K562 (cell line): ENCODE data around the gene ARHGEF10L. TPM values are rescaled to one million over a fixed set of nuclear protein-coding genes. Genes with fewer than 3 reads are reported as not detected.
"Not testable (repeated sequence)": the region's sequence is repeated elsewhere in the genome, so short reads cannot be mapped to it uniquely, and the experiment has no call there.

Experiments used
- ATAC-seq: fragments of 200-7000 bp; cut with Tn5 transposase; 3 replicates; pipeline ENCODE4 v1.9.1; 2020; ENCODE audit warnings: moderate library complexity
- BruUV-seq: library from RNA; stranded (reverse); fragments of 400-500 nt; replicated peaks from 2 replicates; lab custom pipeline; 2021; lab: Mats Ljungman, UMichigan
- CTCF ChIA-PET: fragments of 300-600 bp; formaldehyde crosslinking; extraction: SDS; loops from one replicate; lab custom pipeline; 2021; ENCODE audit warnings: low intra/inter-chr PET ratio; lab: Yijun Ruan, JAX
- POLR2A ChIA-PET: fragments of 300-600, 350-650 bp; sonication (Branson Sonifier 250); formaldehyde crosslinking; extraction: SDS; loops from one replicate; lab custom pipeline; 2021; ENCODE audit warnings: antibody characterized with exemption, inconsistent platforms; lab: Yijun Ruan, JAX
- DNase-seq, 4 experiments: peaks; one replicate each; pipeline versions ENCODE4 v3.0.0 to v3.0.0-alpha.2; 2011 to 2018; ENCODE audit warnings: low spot score in 3 of 4, mixed read lengths in 3 of 4; ENCODE audit errors: extremely low read depth in 1 of 4
- FAIRE-seq: peaks from 2 replicates; lab custom pipeline; 2011; peaks lifted over from hg19 to GRCh38; lab: Jason Lieb, UNC
- H2AFZ ChIP-seq: 2 replicates; pipeline ENCODE4 v1.6.0; 2011; ENCODE audit warnings: low read depth, low read length, control low read depth, inconsistent platforms
- H3K27ac ChIP-seq: fragments of 200-600 bp; 3 replicates; pipeline ENCODE4 v1.8.0; 2011; ENCODE audit warnings: low read depth, mild to moderate bottlenecking, control low read depth, inconsistent platforms, low read length, moderate library complexity, mixed read lengths; ENCODE audit errors: extremely low read depth
- H3K27me3 ChIP-seq, 2 experiments: fragments of 300-600 bp in 1 of 2; 2 replicates in 1 of 2; 3 replicates in 1 of 2; pipeline versions ENCODE4 v1.6.0 to v1.8.0; 2011; ENCODE audit warnings: inconsistent platforms in 2 of 2, low read length in 2 of 2, mild to moderate bottlenecking in 1 of 2, mixed read lengths in 1 of 2, moderate library complexity in 1 of 2; ENCODE audit not compliant: control insufficient read depth in 2 of 2, insufficient read depth in 2 of 2
- H3K36me3 ChIP-seq: fragments of 300-600 bp; 3 replicates; pipeline ENCODE4 v1.8.0; 2011; ENCODE audit warnings: mild to moderate bottlenecking, low read length, inconsistent platforms; ENCODE audit not compliant: control insufficient read depth, insufficient read depth
- H3K4me1 ChIP-seq, 2 experiments: fragments of 200-600 bp in 1 of 2; replicated peaks in 1 of 2; 2 replicates in 1 of 2; 3 replicates in 1 of 2; pipeline versions ENCODE4 v1.5.1 to v1.8.0; 2011; ENCODE audit warnings: inconsistent platforms in 2 of 2, low read length in 2 of 2, mild to moderate bottlenecking in 1 of 2, mixed read lengths in 1 of 2, moderate library complexity in 1 of 2; ENCODE audit not compliant: control insufficient read depth in 2 of 2, insufficient read depth in 2 of 2
- H3K4me2 ChIP-seq: 2 replicates; pipeline ENCODE4 v1.6.1; 2011; ENCODE audit warnings: low read length, control low read depth, inconsistent platforms, mixed read lengths; ENCODE audit not compliant: insufficient read depth
- H3K4me3 ChIP-seq: fragments of 200-600 bp; sonication (generic), shearing (Covaris generic); 2 replicates; pipeline ENCODE4 v1.5.1; 2016; ENCODE audit warnings: control low read depth, inconsistent platforms
- H3K79me2 ChIP-seq: fragments of 200-600 bp; 3 replicates; pipeline ENCODE4 v1.8.0; 2011; ENCODE audit warnings: low read length, inconsistent platforms; ENCODE audit not compliant: control insufficient read depth, insufficient read depth
- H3K9ac ChIP-seq, 2 experiments: 2 replicates each; pipeline versions ENCODE4 v1.6.0 to v1.6.1; 2011; ENCODE audit warnings: low read depth in 2 of 2, low read length in 2 of 2, control low read depth in 1 of 2, inconsistent platforms in 1 of 2, mild to moderate bottlenecking in 1 of 2, mixed read lengths in 1 of 2; ENCODE audit not compliant: insufficient read depth in 1 of 2
- H3K9me1 ChIP-seq: one replicate; pipeline ENCODE4 v1.6.0; 2011; ENCODE audit warnings: inconsistent platforms, mild to moderate bottlenecking, low read length, moderate library complexity; ENCODE audit not compliant: control insufficient read depth, insufficient read depth
- H3K9me3 ChIP-seq: replicated peaks from 2 replicates; pipeline ENCODE4 v1.5.1; 2011; ENCODE audit warnings: low read depth, low read length, inconsistent platforms; ENCODE audit not compliant: control insufficient read depth, insufficient read depth
- H4K20me1 ChIP-seq: replicated peaks from 2 replicates; pipeline ENCODE4 v1.6.1; 2011; ENCODE audit warnings: low read length, inconsistent platforms, mixed read lengths; ENCODE audit not compliant: control insufficient read depth, insufficient read depth
- BCL6 ChIP-seq: fragments of 250-450 bp; sonication (Bioruptor Pico); IDR thresholded peaks from 2 replicates; pipeline ENCODE4 v1.4.0; 2020
- CBX8 ChIP-seq: fragments of 200-600 bp; sonication (generic); IDR thresholded peaks from 2 replicates; pipeline ENCODE4 v1.6.1; 2012; ENCODE audit warnings: borderline replicate concordance, mixed run types, low read depth, mild to moderate bottlenecking, moderate library complexity, mixed read lengths, low read length, control low read depth, inconsistent platforms; ENCODE audit not compliant: poor library complexity, severe bottlenecking; ENCODE audit errors: extremely low read depth
- NFYB ChIP-seq: IDR thresholded peaks from 2 replicates; pipeline ENCODE4 v1.6.1; 2011; ENCODE audit warnings: mild to moderate bottlenecking, moderate library complexity; ENCODE audit not compliant: insufficient read length; ENCODE audit errors: extremely low read depth
- RBM25 ChIP-seq: fragments of 200-400 bp; formaldehyde crosslinking; IDR thresholded peaks from 2 replicates; pipeline ENCODE4 v1.6.1; 2018; ENCODE audit warnings: low read length, low read depth, moderate library complexity; ENCODE audit not compliant: severe bottlenecking
- SMARCC2 ChIP-seq: fragments of 450-650 bp; IDR thresholded peaks from 2 replicates; pipeline ENCODE4 v1.6.1; 2017; ENCODE audit warnings: antibody characterized with exemption, moderate library complexity, mild to moderate bottlenecking, low read depth
- ZFP36 ChIP-seq: fragments of 150-350 bp; IDR thresholded peaks from 2 replicates; pipeline ENCODE4 v1.6.1; 2018; ENCODE audit warnings: low read length, low read depth; ENCODE audit not compliant: partially characterized antibody
- WGBS: fragments of 100-300 bp; shearing (Covaris generic); methylation state at CpG from one replicate; pipeline ENCODE4 v1.1.6; 2016; ENCODE audit warnings: low coverage, mixed read lengths; ENCODE audit not compliant: insufficient coverage; ENCODE audit errors: missing lambda C conversion rate; 5-methylcytosine and 5-hydroxymethylcytosine counted together
- in situ Hi-C: fragments of 300-500 bp; cut with MboI; formaldehyde crosslinking; loops from 4 replicates; pipeline ENCODE4 v1.15.0; 2018; ENCODE audit warnings: inconsistent platforms, mixed read lengths
- intact Hi-C: fragments of 100-400 bp; cut with micrococcal nuclease; formaldehyde crosslinking; loops from 2 replicates; pipeline ENCODE4 v1.14.2; 2022
- polyA plus RNA-seq, 8 experiments: library from polyadenylated mRNA; depleted of rRNA in 4 of 8; stranded (reverse) in 5 of 8; unstranded in 3 of 8; fragments of >200 nt; fragmentation: Nextera tagmentation in 2 of 8; fragmentation: Illumina TruSeq in 1 of 8; extraction: Ambion mirVana in 2 of 8; extraction: Trizol in 1 of 8; gene quantifications; 2 replicates each; pipeline versions ENCODE4 v1.2.1 to v1.2.3, GENCODE V29; 2011 to 2014; ENCODE audit warnings: inconsistent platforms in 1 of 8, missing spikeins in 1 of 8
- total RNA-seq, 7 experiments: library from RNA; depleted of rRNA in 6 of 7; stranded (reverse); fragments of >200 nt in 6 of 7; fragmentation: Illumina TruSeq in 2 of 7; extraction: Trizol in 2 of 7; gene quantifications; 2 replicates each; pipeline versions ENCODE4 v1.2.1 to v1.2.3, GENCODE V29; 2011 to 2021; ENCODE audit warnings: low replicate concordance in 1 of 7

Gene ARHGEF10L
- total and polyA plus RNA-seq, 9 of the 15 experiments (the other 6 are each of a cell fraction or from before 2014, with no cell fraction given) = 0.09 to 0.13 TPM; not detected in 7

GRCh38 chr1:17627239-17628052 is 87.9 kb downstream of the ARHGEF10L start:
- POLR2A ChIA-PET = no interaction called here
- no peak for FAIRE-seq
- BruUV-seq = no TSS peak

GRCh38 chr1:17629046-17629445 is 89.5 kb downstream of the ARHGEF10L start:
- DNase-seq, BruUV-seq, intact Hi-C loops: not testable (repeated sequence)

More at GRCh38 chr1:17627239-17628052, 87.9 kb downstream of the ARHGEF10L start:
- Histone ChIP-seq H3K27ac (no peak overlapping the region), H3K36me3 (no peaks in the 10 kb centered on the region), H2AFZ (no peak overlapping the region), H3K4me2 (no peak overlapping the region), H4K20me1 (peaks cover 35% of the 10 kb centered on the region), H3K9me1 (peaks cover 3% of the 10 kb centered on the region), H3K79me2 (no peaks in the 10 kb centered on the region), H3K9me3 (no peaks in the 10 kb centered on the region), H3K4me3 (no peak overlapping the region), H3K4me1 (no peaks in the 10 kb centered on the region; a peak in 1 of 5 replicates), H3K27me3 (peaks cover 8 to 70% of the 10 kb centered on the region in 2 experiments; a peak in 4 of 5 replicates), H3K9ac (no peak overlapping the region; a peak in 1 of 4 replicates)
- intact Hi-C loops (no loop called here), in situ Hi-C loops (no loop called here)
- DNase-seq (no peak), ATAC-seq (no peak)
- TF ChIP-seq CBX8 = no peak
- no peak for TF ChIP-seq BCL6 (CRISPR knock-in tag)
- TF ChIP-seq NFYB = no peak
- peak; percentile 76 for TF ChIP-seq RBM25
- peak; percentile 77 for TF ChIP-seq ZFP36
- TF ChIP-seq SMARCC2 = no peak
- CTCF ChIA-PET = no interaction called here
- 2% methylated on average over 14 of the region's 16 CpGs for WGBS

More at GRCh38 chr1:17629046-17629445, 89.5 kb downstream of the ARHGEF10L start:
- ATAC-seq, FAIRE-seq, H3K9ac ChIP-seq, H3K36me3 ChIP-seq, H3K9me1 ChIP-seq, in situ Hi-C loops, H3K4me1 ChIP-seq, H3K27ac ChIP-seq, H3K4me3 ChIP-seq, H2AFZ ChIP-seq, H3K9me3 ChIP-seq, H3K79me2 ChIP-seq, H3K4me2 ChIP-seq: not testable (repeated sequence)
- CTCF ChIA-PET = interaction anchor here (0.6 kb wide), 1 partner anchor 22 kb away, joined by 3 read pairs; no protein-coding TSS in a partner anchor
- POLR2A ChIA-PET = interaction anchor here (0.7 kb wide), 1 partner anchor 116 kb away, joined by 3 read pairs; no protein-coding TSS in a partner anchor
- WGBS = 0% methylated on average over 5 of the region's 5 CpGs
- H4K20me1 ChIP-seq = peaks cover 30% of the 10 kb centered on the region
- peaks cover 12 to 70% of the 10 kb centered on the region in 2 experiments; a peak in 4 of 5 replicates for H3K27me3 ChIP-seq
